Mesodermal cell (in vitro differentiated cells): Measurements from ENCODE around the gene SLC15A1.

Experiments
- H3K27ac ChIP-seq: 2 replicates; pipeline ENCODE4 v1.7.0; 2013; ENCODE audit warnings: mild to moderate bottlenecking, low read depth, low read length, moderate library complexity; ENCODE audit not compliant: severe bottlenecking
- H3K36me3 ChIP-seq: 2 replicates; pipeline ENCODE4 v1.7.1; 2013; ENCODE audit warnings: mild to moderate bottlenecking, low read length, moderate library complexity; ENCODE audit not compliant: control insufficient read depth, insufficient read depth
- H3K4me1 ChIP-seq: one replicate; pipeline ENCODE4 v1.7.1; 2013; ENCODE audit warnings: mild to moderate bottlenecking, low read length; ENCODE audit not compliant: insufficient read depth, control insufficient read depth, poor library complexity, severe bottlenecking
- H3K4me3 ChIP-seq: 2 replicates; pipeline ENCODE4 v1.7.0; 2013; ENCODE audit warnings: low read length, control low read depth, mild to moderate bottlenecking; ENCODE audit not compliant: insufficient read depth, poor library complexity, severe bottlenecking; ENCODE audit errors: extremely low read depth
- H3K9me3 ChIP-seq: 2 replicates; pipeline ENCODE4 v1.7.1; 2013; ENCODE audit warnings: mild to moderate bottlenecking, low read length, moderate library complexity; ENCODE audit not compliant: control insufficient read depth
- WGBS, 2 experiments: methylation state at CpG; one replicate each; pipeline ENCODE4 v1.1.5; 2013; ENCODE audit warnings: missing lambda C conversion rate in 2 of 2; ENCODE audit not compliant: insufficient coverage in 2 of 2; 5-methylcytosine and 5-hydroxymethylcytosine counted together

SLC15A1 gene

DNA sequence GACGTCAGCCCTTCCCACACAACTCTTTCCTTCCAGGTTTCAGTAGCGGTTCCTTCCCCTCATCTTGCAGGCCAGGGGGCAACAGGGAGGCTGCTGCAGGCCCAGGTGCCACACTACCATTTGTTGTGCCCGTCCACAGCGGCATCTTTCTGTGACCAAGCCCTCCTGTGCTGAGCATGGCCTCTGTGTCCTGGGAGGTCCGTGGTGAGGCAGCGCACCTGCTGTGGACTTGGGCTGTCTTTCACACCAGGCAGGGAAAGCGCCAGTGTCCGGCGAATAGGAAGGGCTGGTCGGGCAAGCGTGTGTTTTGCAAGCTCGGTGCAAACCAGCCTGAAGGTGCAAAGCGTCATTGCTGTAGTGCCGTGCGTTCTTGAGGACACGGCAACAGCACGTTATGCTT lies 21.4 kb downstream of the SLC15A1 start:
- H3K27ac ChIP-seq = no peak overlapping the region
- peaks cover 4% of the 10 kb centered on the region for H3K9me3 ChIP-seq
- H3K4me1 ChIP-seq = no peaks in the 10 kb centered on the region
- no peak overlapping the region for H3K4me3 ChIP-seq
- WGBS, 2 experiments = 93% methylated on average over 16 to 17 of the region's 17 CpGs
- H3K36me3 ChIP-seq = no peaks in the 10 kb centered on the region

DNA sequence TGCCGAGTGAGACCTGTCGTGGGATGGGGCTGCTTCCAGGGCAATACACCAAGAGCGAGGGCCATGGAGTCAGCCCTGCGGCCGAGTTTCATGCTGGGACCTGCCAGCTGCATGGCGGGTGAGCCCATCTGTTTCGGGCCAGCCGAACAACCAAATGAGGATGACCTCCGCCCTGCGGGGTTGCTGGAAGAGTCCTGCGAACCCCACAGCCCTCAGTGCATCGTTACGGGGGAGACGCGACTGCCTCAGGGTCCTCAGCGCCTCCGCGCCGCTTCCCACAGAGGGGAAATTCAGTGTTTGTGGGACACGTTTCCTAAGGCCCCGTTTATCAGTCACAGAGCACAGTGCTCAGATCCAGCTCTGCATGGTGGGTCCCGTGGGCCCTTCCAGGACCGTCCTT lies 22.0 kb downstream of the SLC15A1 start:
- Histone ChIP-seq H3K27ac (no peak overlapping the region), H3K4me1 (no peaks in the 10 kb centered on the region), H3K4me3 (no peak overlapping the region), H3K36me3 (no peaks in the 10 kb centered on the region), H3K9me3 (peaks cover 4% of the 10 kb centered on the region)
- 94 to 96% methylated on average over 21 to 23 of the region's 23 CpGs for WGBS, 2 experiments

DNA sequence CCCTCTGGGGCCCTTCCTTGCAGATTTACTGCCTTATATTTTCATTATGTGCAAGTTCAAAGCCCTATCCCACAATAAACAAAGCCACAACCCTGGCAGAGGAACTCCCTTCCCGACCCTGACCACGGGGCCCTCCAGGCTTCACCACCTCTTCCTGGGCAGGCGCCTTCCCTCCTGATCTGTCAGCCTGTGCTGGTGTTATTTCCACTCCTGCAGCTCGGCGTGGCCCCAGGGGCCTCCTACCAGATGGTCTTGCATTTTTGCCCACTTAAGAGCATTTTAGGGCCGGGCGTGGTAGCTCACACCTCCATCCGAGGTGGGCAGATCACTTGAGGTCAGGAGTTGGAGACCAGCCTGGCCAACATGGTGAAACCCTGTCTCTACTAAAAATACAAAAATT lies 22.8 kb downstream of the SLC15A1 start:
- Histone ChIP-seq H3K36me3 (no peaks in the 10 kb centered on the region), H3K9me3 (peaks cover 4% of the 10 kb centered on the region), H3K27ac (no peak overlapping the region), H3K4me3 (no peak overlapping the region), H3K4me1 (no peaks in the 10 kb centered on the region)
- WGBS, 2 experiments = 76 to 96% methylated on average over 5 to 8 of the region's 8 CpGs

DNA sequence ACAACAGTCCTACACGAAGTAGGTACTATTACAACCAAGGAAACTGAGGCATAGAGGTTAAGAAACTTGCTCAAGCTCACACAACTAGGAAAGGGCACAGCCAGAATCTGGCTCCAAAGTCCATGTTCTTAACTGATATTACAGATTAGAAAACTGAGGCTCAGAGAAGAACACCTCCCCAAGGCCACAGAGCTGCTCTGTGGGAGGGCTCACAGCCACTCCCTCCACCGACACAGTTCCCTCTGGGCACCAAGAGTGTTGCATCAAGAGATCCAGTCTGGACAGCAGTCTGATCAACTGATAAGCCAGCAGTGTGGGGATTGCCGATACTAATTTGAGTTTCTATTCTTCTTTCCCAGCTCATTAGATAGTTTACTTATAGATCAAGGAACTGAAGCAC lies 29.5 kb downstream of the SLC15A1 start:
- no peaks in the 10 kb centered on the region for H3K4me1 ChIP-seq
- H3K9me3 ChIP-seq = no peaks in the 10 kb centered on the region
- H3K4me3 ChIP-seq = no peak overlapping the region
- WGBS, 2 experiments = 87 to 100% methylated on average over 1 to 3 of the region's 3 CpGs
- no peak overlapping the region for H3K27ac ChIP-seq
- no peaks in the 10 kb centered on the region for H3K36me3 ChIP-seq

DNA sequence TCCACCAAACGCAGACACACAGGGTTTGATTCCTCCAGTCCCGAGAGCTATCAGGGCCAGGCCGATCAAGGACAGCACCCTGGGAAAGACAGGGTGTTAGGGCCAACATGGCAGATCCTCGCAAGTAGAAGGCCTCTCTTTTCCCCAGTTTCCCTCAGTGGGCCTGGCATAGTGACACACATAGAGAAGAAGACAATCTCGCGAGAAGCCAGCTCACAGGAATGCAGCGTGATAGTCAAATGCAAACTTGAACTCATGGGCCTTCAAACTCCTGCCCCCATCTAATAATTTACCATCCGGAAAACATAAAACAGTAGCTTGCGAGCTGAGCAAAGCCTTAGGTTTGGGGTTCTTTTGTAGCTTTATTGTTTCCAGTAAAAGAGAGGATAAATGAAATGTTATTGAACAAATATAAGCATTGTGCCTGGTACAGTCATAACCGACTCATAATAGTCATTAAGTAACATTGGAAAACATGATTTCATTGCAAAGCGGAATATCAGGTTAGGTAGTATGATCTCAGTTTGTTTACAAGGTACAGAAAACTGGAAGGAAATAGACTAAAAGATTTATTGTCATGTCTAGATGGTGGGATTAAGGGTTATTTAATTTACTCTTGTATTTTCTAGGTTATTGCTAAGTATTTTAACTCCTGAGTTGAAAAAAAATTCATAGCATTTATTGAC lies 30.5 kb downstream of the SLC15A1 start:
- WGBS, 2 experiments = 90 to 95% methylated on average over 7 to 8 of the region's 11 CpGs
- H3K4me1 ChIP-seq = no peaks in the 10 kb centered on the region
- no peak overlapping the region for H3K27ac ChIP-seq
- no peaks in the 10 kb centered on the region for H3K36me3 ChIP-seq
- no peaks in the 10 kb centered on the region for H3K9me3 ChIP-seq
- H3K4me3 ChIP-seq = no peak overlapping the region

DNA sequence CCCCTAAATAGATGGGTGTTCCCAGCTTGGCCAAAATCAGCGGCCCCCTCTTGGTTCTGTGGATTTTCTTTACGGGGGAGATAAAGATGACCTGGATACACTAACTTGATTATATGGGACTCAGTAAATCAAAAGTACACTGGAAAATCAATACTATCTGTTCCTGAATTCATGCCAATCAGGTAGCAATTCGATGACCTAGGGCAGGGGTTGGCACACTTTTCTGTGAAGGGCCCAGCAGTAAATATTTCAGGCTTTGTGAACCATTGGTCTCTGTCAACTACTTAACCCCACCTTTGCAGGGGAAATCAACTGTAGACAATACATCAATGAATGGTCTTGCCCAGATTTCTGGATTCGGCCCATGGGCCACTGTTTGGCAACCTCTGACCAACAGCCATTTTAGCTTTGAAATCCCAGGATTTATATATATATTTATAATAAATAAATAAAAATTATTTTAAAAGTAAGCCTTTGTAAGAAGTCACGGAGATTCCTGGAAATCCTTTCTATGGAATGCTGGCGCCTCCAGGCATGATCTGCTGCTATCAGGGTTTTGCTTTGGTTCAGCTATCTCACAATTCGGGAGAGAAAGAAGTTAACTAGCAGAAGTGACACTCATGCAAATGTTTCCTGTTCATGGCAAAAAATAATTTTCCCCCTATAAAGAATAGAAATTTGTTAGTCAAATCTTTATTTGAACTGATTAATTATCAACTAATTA lies 32.8 kb downstream of the SLC15A1 start:
- 92 to 97% methylated on average over 3 of the region's 7 CpGs for WGBS, 2 experiments
- Histone ChIP-seq H3K4me1 (no peaks in the 10 kb centered on the region), H3K9me3 (no peaks in the 10 kb centered on the region), H3K27ac (no peak overlapping the region), H3K4me3 (no peak overlapping the region), H3K36me3 (no peaks in the 10 kb centered on the region)

DNA sequence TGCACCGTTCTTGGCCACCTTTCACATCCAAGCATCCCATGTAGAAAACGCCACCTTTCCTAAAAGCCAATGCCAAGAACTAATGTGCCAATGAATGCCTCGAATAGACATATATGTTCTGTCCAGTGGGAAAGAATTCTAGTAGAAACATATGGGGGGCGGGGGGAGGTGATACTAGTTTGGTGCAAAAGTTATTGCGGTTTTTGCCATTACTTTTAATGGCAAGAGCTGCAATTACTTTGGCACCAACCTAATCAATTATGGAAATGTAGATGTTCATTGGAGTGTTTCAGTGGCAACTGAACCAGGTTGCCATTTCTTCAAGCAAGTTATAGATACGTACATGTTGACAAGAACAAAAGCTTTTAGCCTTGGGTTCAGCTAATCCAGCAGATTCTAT lies 34.6 kb downstream of the SLC15A1 start:
- WGBS, 2 experiments = 80 to 86% methylated on average over 1 to 3 of the region's 6 CpGs
- no peak overlapping the region for H3K27ac ChIP-seq

DNA sequence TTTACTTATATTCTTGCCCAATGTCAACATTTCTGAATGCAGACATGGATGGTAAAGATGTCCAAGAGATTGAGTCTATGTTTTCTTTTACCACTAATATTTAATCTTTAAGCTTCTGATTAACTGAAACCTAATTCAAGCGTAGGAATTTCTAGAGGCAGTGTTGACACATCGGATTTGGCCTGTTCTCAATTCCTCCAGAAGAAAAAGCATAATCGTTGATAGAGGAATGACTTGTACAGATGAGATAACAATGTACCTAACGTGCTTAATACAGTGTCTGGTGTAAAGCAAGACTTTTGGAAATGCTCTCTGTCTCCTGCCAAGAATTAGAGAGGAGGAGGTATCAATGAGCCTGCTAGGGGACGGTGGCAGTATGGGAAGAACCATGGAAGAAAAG lies 35.2 kb downstream of the SLC15A1 start:
- Histone ChIP-seq H3K36me3 (no peaks in the 10 kb centered on the region), H3K4me3 (no peak overlapping the region), H3K4me1 (no peaks in the 10 kb centered on the region), H3K9me3 (no peaks in the 10 kb centered on the region), H3K27ac (no peak overlapping the region)
- 84 to 92% methylated on average over 4 to 5 of the region's 5 CpGs for WGBS, 2 experiments

More for the DNA sequence above, 34.6 kb downstream of the SLC15A1 start:
- no peaks in the 10 kb centered on the region for H3K4me1 ChIP-seq
- H3K9me3 ChIP-seq = no peaks in the 10 kb centered on the region
- no peaks in the 10 kb centered on the region for H3K36me3 ChIP-seq
- H3K4me3 ChIP-seq = no peak overlapping the region

DNA sequence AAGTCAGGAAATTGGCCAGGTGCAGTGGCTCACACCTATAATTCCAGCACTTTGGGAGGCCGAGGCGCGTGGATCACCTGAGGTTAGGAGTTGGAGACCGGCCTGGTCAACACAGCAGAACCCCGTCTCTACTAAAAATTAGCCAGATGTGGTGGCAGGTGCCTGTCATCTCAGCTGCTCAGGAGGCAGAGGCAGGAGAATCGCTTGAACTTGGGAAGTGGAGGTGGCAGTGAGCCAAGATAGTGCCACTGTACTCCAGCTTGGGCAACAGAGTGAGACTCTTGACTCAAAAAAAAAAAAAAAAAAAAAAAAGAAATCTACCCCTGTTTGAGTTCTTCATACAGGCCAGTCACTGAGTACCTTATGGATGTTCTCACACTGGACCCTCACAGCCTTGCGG lies 42.0 kb downstream of the SLC15A1 start:
- 81 to 82% methylated on average over 6 to 7 of the region's 7 CpGs for WGBS, 2 experiments
- H3K9me3 ChIP-seq = no peaks in the 10 kb centered on the region
- no peaks in the 10 kb centered on the region for H3K4me1 ChIP-seq
- no peak overlapping the region for H3K4me3 ChIP-seq
- no peak overlapping the region for H3K27ac ChIP-seq
- no peaks in the 10 kb centered on the region for H3K36me3 ChIP-seq

DNA sequence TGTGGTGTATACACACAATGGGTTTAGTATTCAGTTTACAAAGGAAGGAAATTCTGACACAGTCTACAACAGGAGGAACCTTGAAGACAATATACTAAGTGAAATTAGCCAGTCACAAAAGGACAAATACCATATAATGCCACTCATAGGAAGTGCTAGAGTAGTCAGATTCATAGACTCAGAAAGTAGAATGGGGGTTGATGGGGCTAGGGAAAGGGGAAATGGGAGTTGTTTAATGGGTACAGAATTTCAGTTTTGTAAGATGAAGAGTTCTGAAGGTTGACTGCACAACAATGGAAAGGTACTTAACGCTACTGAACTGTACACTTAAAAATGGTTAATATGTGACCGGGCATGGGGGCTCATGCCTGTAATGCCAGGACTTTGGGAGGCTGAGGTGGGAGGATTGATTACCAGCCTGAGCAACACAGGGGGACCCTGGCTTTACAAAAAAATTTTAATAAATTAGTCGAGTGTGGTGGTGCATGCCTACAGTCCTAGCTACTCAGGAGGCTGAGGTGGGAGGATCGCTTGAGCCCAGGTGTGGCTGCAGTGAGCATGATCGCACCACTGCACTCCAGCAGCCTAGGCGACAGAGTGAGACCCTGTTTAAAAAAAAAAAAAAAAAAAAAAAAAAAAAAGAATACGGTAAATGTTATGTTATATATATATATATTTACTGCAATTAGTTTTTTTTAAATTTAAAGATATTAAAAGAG lies 45.0 kb downstream of the SLC15A1 start:
- no peak overlapping the region for H3K27ac ChIP-seq
- no peaks in the 10 kb centered on the region for H3K4me1 ChIP-seq
- H3K36me3 ChIP-seq = no peaks in the 10 kb centered on the region
- H3K4me3 ChIP-seq = no peak overlapping the region
- no peaks in the 10 kb centered on the region for H3K9me3 ChIP-seq
- 87 to 98% methylated on average over 3 to 4 of the region's 7 CpGs for WGBS, 2 experiments
